Endodermal cell (in vitro differentiated cells): ENCODE measurements around the gene HSP90AA1. TPM values are rescaled to one million over a fixed set of nuclear protein-coding genes. Genes with fewer than 3 reads are reported as not detected.

Experiments
- DNase-seq: peaks from one replicate; pipeline ENCODE4 v3.0.0-alpha.2; 2017
- H3K27ac ChIP-seq: 2 replicates; pipeline ENCODE4 v1.5.1; 2013; ENCODE audit warnings: mild to moderate bottlenecking, low read depth, low read length, moderate library complexity
- H3K27me3 ChIP-seq: 2 replicates; pipeline ENCODE4 v1.6.1; 2013; ENCODE audit warnings: mild to moderate bottlenecking, low read length, moderate library complexity; ENCODE audit not compliant: insufficient read depth, control insufficient read depth, poor library complexity, severe bottlenecking
- H3K36me3 ChIP-seq: 2 replicates; pipeline ENCODE4 v1.7.0; 2013; ENCODE audit warnings: mild to moderate bottlenecking, low read length, moderate library complexity; ENCODE audit not compliant: control insufficient read depth, insufficient read depth
- H3K4me1 ChIP-seq: one replicate; pipeline ENCODE4 v1.7.0; 2013; ENCODE audit warnings: low read length; ENCODE audit not compliant: control insufficient read depth, insufficient read depth
- H3K4me3 ChIP-seq: 2 replicates; pipeline ENCODE4 v1.5.1; 2013; ENCODE audit warnings: mild to moderate bottlenecking, low read length, moderate library complexity
- H3K9ac ChIP-seq: 2 replicates; pipeline ENCODE4 v1.6.1; 2013; ENCODE audit warnings: mild to moderate bottlenecking, low read length, moderate library complexity; ENCODE audit not compliant: poor library complexity, severe bottlenecking; ENCODE audit errors: extremely low read depth
- H3K9me3 ChIP-seq: 2 replicates; pipeline ENCODE4 v1.6.1; 2013; ENCODE audit warnings: mild to moderate bottlenecking, low read length, moderate library complexity; ENCODE audit not compliant: control insufficient read depth
- H3K27ac Mint-ChIP-seq: 2 replicates; pipeline ENCODE4 v1.8.0; 2020; ENCODE audit warnings: mixed read lengths
- H3K27me3 Mint-ChIP-seq: 2 replicates; pipeline ENCODE4 v1.8.0; 2021; ENCODE audit warnings: mild to moderate bottlenecking, mixed read lengths; ENCODE audit not compliant: insufficient read depth
- H3K36me3 Mint-ChIP-seq: 2 replicates; pipeline ENCODE4 v1.8.0; 2020; ENCODE audit warnings: low read depth, mixed read lengths
- H3K4me1 Mint-ChIP-seq: 2 replicates; pipeline ENCODE4 v1.8.0; 2020; ENCODE audit warnings: mixed read lengths
- H3K4me3 Mint-ChIP-seq: 2 replicates; pipeline ENCODE4 v1.8.0; 2020; ENCODE audit warnings: mild to moderate bottlenecking, moderate library complexity, mixed read lengths
- H3K9me3 Mint-ChIP-seq: 2 replicates; pipeline ENCODE4 v1.8.0; 2020; ENCODE audit warnings: mild to moderate bottlenecking, mixed read lengths
- CTCF ChIP-seq: fragments of 200-600 bp; sonication (generic); conservative IDR thresholded peaks from 2 replicates; pipeline ENCODE4 v1.5.0; 2021; ENCODE audit warnings: antibody characterized with exemption, mild to moderate bottlenecking
- WGBS, 2 experiments: methylation state at CpG; one replicate each; pipeline versions ENCODE4 v1.1.5 to v1.1.7; 2013; ENCODE audit warnings: missing lambda C conversion rate in 2 of 2, mixed read lengths in 1 of 2; ENCODE audit not compliant: insufficient coverage in 1 of 2, insufficient read length in 1 of 2; 5-methylcytosine and 5-hydroxymethylcytosine counted together
- total RNA-seq, 2 donors: library from RNA; stranded (reverse); fragmentation: NEBNext Ultra II Directional in 1 of 2; extraction: Animal tissue kit (Norgen Biotek cat#: 25700) in 1 of 2; gene quantifications; 2 replicates in 1 of 2; 3 replicates in 1 of 2; pipeline ENCODE4 v1.2.1, GENCODE V29; 2021

HSP90AA1 gene
- total RNA-seq, 2 donors from 2014 or later = 696 to 821 TPM

GRCh38 chr14:102086709-102086971, 204 bp downstream of the HSP90AA1 start:
- H3K36me3 ChIP-seq = peaks cover 42% of the 10 kb centered on the region
- H3K27me3 Mint-ChIP-seq = peaks cover 2% of the 10 kb centered on the region
- H3K9me3 ChIP-seq = no peaks in the 10 kb centered on the region
- peaks cover 47% of the 10 kb centered on the region for H3K36me3 Mint-ChIP-seq
- DNase-seq = no peak
- no peaks in the 10 kb centered on the region for H3K27me3 ChIP-seq
- peak overlapping the region; percentile 99 for H3K27ac ChIP-seq
- peaks cover 49% of the 10 kb centered on the region for H3K4me1 Mint-ChIP-seq
- H3K4me3 ChIP-seq = peak overlapping the region; percentile 96
- H3K4me1 ChIP-seq = no peaks in the 10 kb centered on the region
- no peaks in the 10 kb centered on the region for H3K9me3 Mint-ChIP-seq
- peak overlapping the region; percentile 95 for H3K4me3 Mint-ChIP-seq
- WGBS, 2 experiments = 0% methylated on average over 13 to 32 of the region's 32 CpGs
- no peak for TF ChIP-seq CTCF
- H3K9ac ChIP-seq = peak overlapping the region; percentile 97
- peak overlapping the region; percentile 92 for H3K27ac Mint-ChIP-seq

GRCh38 chr14:102085948-102086708, 716 bp downstream of the HSP90AA1 start:
- no peaks in the 10 kb centered on the region for H3K4me1 ChIP-seq
- peak overlapping the region; percentile 97 for H3K9ac ChIP-seq
- 4 to 5% methylated on average over 15 to 49 of the region's 49 CpGs for WGBS, 2 experiments
- peak overlapping the region; percentile 99 for H3K27ac ChIP-seq
- H3K4me3 ChIP-seq = peak overlapping the region; percentile 96
- no peak for TF ChIP-seq CTCF
- no peaks in the 10 kb centered on the region for H3K27me3 ChIP-seq
- Mint-ChIP-seq H3K4me3 (peak overlapping the region; percentile 95), H3K4me1 (peaks cover 49% of the 10 kb centered on the region), H3K27ac (peak overlapping the region; percentile 95), H3K9me3 (no peaks in the 10 kb centered on the region), H3K36me3 (peaks cover 52% of the 10 kb centered on the region), H3K27me3 (peaks cover 2% of the 10 kb centered on the region)
- H3K36me3 ChIP-seq = peaks cover 47% of the 10 kb centered on the region
- no peaks in the 10 kb centered on the region for H3K9me3 ChIP-seq
- peak; percentile 60 for DNase-seq

GRCh38 chr14:102085488-102085887, 1.4 kb downstream of the HSP90AA1 start:
- Mint-ChIP-seq H3K27ac (peak overlapping the region; percentile 95), H3K36me3 (peaks cover 58% of the 10 kb centered on the region), H3K9me3 (no peaks in the 10 kb centered on the region), H3K4me3 (peak overlapping the region; percentile 95), H3K4me1 (peaks cover 49% of the 10 kb centered on the region), H3K27me3 (peaks cover 2% of the 10 kb centered on the region)
- Histone ChIP-seq H3K27me3 (no peaks in the 10 kb centered on the region), H3K27ac (no peak overlapping the region), H3K9ac (peak overlapping the region; percentile 97), H3K4me3 (peak overlapping the region; percentile 96), H3K4me1 (no peaks in the 10 kb centered on the region), H3K36me3 (peaks cover 54% of the 10 kb centered on the region), H3K9me3 (no peaks in the 10 kb centered on the region)
- no peak for TF ChIP-seq CTCF
- DNase-seq = no peak
- WGBS, 2 experiments = 56 to 64% methylated on average over 7 to 10 of the region's 10 CpGs
